Thymus (tissue), 11 donors: ENCODE results near the gene GPANK1. TPM values are rescaled to one million over a fixed set of nuclear protein-coding genes. Genes with fewer than 3 reads are reported as not detected.

Experiments used
- DNase-seq, 9 donors: peaks; one replicate each; pipeline ENCODE4 v3.0.0-alpha.2; 2013; ENCODE audit warnings: low spot score in 9 of 9, low read depth in 6 of 9, missing footprints in 1 of 9
- H3K27ac ChIP-seq, 2 donors: one replicate each; pipeline ENCODE4 v1.5.1; 2013; ENCODE audit warnings: control low read depth in 1 of 2, low read depth in 1 of 2, low read length in 1 of 2, mild to moderate bottlenecking in 1 of 2, moderate library complexity in 1 of 2
- H3K27me3 ChIP-seq, 2 donors: one replicate each; pipeline ENCODE4 v1.5.1; 2013; ENCODE audit warnings: low read length in 1 of 2; ENCODE audit not compliant: control insufficient read depth in 2 of 2, insufficient read depth in 1 of 2
- H3K36me3 ChIP-seq, 2 donors: one replicate each; pipeline ENCODE4 v1.5.1; 2013; ENCODE audit warnings: low read length in 1 of 2, mild to moderate bottlenecking in 1 of 2, moderate library complexity in 1 of 2; ENCODE audit not compliant: control insufficient read depth in 2 of 2, insufficient read depth in 2 of 2
- H3K4me1 ChIP-seq, 2 donors: one replicate each; pipeline ENCODE4 v1.5.1; 2013; ENCODE audit warnings: low read length in 2 of 2; ENCODE audit not compliant: control insufficient read depth in 2 of 2, insufficient read depth in 2 of 2
- H3K4me3 ChIP-seq, 2 donors: one replicate each; pipeline ENCODE4 v1.5.1; 2013; ENCODE audit warnings: low read length in 2 of 2, control low read depth in 1 of 2, mild to moderate bottlenecking in 1 of 2
- H3K9me3 ChIP-seq, 2 donors: one replicate each; pipeline ENCODE4 v1.5.1; 2013; ENCODE audit warnings: low read length in 1 of 2, mild to moderate bottlenecking in 1 of 2; ENCODE audit not compliant: control insufficient read depth in 2 of 2, insufficient read depth in 1 of 2
- WGBS: extraction: QIAGEN DNeasy Blood & Tissue Kit; methylation state at CpG from one replicate; pipeline ENCODE4 v1.1.7; 2013; 5-methylcytosine and 5-hydroxymethylcytosine counted together
- polyA plus RNA-seq: library from polyadenylated mRNA; stranded (reverse); fragments of 200-250 nt; gene quantifications from one replicate; pipeline ENCODE4 v1.2.3, GENCODE V29; 2013
- total RNA-seq: library from RNA; stranded (reverse); fragments of 120-200 nt; gene quantifications from one replicate; pipeline ENCODE4 v1.2.4, GENCODE V29; 2013
- donor health status: healthy.

The GPANK1 gene
- total and polyA plus RNA-seq, 2 donors = 13.8 to 25.2 TPM

DNA sequence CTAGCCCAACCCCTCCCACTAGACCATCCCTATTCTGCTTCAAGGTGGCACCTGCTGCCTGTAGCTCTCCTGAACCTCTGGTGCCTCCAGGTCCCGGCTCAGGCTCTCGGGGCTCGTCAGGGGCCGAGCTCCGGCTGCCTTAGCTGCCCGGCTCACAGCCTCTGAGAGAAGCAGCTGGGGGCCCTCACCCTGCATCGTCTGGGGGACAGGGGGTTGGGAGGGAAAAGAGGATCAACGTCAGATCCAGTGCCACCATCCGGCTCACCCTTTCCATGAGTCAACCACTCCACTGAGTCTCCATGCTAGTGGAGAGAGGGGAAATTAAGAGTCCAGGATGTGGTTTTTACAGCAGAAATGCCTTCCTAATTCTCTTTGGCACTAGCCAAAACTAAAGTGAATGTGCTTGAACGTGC lies 25.3 kb downstream of the GPANK1 start:
- H3K27ac ChIP-seq = no peak overlapping the region
- WGBS = 95% methylated on average over 10 of the region's 10 CpGs

DNA sequence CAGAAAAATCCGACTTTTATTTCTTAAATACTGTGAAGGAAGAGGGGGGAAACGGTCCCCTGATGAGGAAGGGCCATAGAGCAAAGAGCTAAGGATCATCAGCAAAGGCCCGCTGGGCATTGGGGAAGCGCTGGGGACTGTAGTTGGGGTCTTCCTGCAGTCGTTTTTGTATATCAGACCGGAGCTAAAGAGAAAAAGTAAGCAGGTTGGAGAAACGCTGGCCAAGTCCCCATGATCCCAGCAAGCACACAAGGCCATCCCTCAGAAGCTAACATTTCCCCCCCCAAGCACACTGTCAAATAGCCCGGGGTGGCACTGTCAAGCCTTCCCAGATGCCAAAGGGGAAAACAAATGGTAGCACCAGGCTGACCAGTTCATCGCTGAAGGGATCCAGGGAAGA lies 25.8 kb downstream of the GPANK1 start:
- H3K27me3 ChIP-seq = no peaks in the 10 kb centered on the region
- no peaks in the 10 kb centered on the region for H3K9me3 ChIP-seq
- peaks cover 93 to 94% of the 10 kb centered on the region in 2 donors for H3K36me3 ChIP-seq
- DNase-seq = no peak
- H3K4me3 ChIP-seq = no peak overlapping the region
- H3K27ac ChIP-seq = no peak overlapping the region
- 97% methylated on average over 9 of the region's 9 CpGs for WGBS
- H3K4me1 ChIP-seq = no peaks in the 10 kb centered on the region

More for the DNA sequence above, 25.3 kb downstream of the GPANK1 start:
- Histone ChIP-seq H3K27me3 (no peaks in the 10 kb centered on the region), H3K4me3 (no peak overlapping the region), H3K36me3 (peaks cover 93 to 94% of the 10 kb centered on the region in 2 donors), H3K9me3 (no peaks in the 10 kb centered on the region), H3K4me1 (no peaks in the 10 kb centered on the region)
- no peak for DNase-seq

DNA sequence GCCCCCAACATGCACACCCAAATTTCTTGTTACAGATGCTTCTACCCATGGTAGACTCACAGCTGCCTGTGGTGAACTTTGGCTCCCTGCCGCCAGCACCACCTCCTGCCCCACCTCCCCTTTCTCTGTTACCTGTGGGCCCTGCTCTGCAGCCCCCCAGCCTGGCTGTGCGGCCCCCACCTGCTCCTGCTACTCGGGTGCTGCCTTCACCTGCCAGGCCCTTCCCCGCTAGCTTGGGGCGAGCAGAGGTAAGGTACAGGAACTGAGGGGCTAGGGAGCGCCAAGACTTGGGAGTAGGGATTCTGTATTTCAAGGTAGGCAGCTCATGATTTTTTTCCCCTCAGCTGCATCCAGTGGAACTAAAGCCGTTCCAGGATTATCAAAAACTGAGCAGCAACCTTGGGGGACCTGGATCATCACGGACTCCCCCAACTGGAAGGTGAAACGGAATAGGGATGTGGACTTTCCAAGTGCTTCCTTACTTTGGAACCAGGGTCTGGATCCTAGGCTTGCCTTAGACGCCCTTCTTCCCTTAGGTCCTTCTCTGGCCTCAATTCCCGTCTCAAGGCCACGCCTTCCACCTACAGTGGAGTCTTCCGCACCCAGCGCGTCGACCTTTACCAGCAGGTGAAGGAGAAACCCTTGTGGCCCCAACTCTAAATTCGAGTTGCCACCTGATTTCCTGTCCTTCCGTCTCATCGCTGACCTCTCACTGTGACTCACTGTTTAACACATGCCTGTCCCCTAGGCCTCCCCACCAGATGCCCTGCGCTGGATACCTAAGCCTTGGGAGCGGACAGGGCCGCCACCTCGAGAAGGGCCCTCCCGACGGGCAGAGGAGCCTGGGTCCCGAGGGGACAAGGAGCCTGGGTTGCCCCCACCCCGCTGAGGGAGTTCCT lies 27.9 kb downstream of the GPANK1 start:
- H3K27me3 ChIP-seq = no peaks in the 10 kb centered on the region
- 95% methylated on average over 27 of the region's 27 CpGs for WGBS
- H3K4me1 ChIP-seq = no peaks in the 10 kb centered on the region
- no peak overlapping the region for H3K27ac ChIP-seq
- peaks cover 94 to 96% of the 10 kb centered on the region in 2 donors for H3K36me3 ChIP-seq
- DNase-seq = no peak
- H3K9me3 ChIP-seq = no peaks in the 10 kb centered on the region
- H3K4me3 ChIP-seq = no peak overlapping the region

DNA sequence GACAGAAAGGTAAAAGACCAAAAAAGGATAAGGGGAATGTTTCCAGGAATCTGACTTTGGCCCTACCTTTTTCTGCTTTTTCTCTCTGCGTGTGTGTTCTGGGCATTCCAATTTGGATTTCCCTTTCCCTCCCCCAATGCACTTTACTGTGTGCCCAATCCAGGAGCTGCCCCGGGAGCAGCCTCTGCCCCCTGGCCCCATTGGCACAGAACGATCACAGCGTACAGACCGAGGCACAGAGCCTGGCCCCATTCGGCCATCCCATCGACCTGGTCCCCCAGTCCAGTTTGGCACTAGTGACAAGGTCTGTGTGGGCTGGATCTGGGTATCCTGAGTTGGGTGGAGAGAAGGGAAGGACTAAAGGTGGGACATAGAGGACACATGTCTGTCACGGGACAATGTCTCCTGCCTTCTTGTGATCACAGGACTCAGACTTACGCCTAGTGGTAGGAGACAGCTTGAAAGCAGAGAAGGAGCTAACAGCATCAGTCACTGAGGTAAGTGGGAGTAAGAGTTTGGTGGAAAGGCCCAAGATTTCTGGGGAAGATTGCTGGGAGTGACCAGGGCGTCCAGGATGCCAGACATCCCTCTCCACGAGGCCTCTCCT lies 29.7 kb downstream of the GPANK1 start:
- 98% methylated on average over 11 of the region's 11 CpGs for WGBS
- Histone ChIP-seq H3K27ac (no peak overlapping the region), H3K9me3 (no peaks in the 10 kb centered on the region), H3K4me1 (no peaks in the 10 kb centered on the region), H3K36me3 (peaks cover 94 to 96% of the 10 kb centered on the region in 2 donors), H3K27me3 (no peaks in the 10 kb centered on the region), H3K4me3 (no peak overlapping the region)
- no peak for DNase-seq

DNA sequence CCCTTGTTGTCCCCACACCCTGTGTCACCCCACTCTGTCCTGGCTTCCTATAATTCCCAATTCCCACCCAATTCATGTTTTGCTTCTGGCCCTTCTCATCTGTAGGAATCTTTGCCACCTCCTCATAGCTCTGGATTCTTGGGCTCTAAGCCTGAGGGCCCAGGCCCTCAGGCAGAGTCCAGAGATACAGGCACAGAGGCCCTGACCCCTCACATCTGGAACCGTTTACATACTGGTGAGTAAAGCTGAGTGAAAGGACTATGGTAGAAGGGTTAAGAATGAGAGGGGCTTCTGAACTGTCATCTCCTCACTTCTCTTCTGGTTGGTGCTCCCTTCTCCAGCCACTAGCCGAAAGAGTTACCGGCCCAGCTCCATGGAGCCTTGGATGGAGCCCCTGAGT lies 30.7 kb downstream of the GPANK1 start:
- H3K27me3 ChIP-seq = no peaks in the 10 kb centered on the region
- no peak overlapping the region for H3K4me3 ChIP-seq
- peaks cover 94 to 96% of the 10 kb centered on the region in 2 donors for H3K36me3 ChIP-seq
- no peak for DNase-seq
- no peaks in the 10 kb centered on the region for H3K9me3 ChIP-seq
- no peak overlapping the region for H3K27ac ChIP-seq
- 99% methylated on average over 3 of the region's 3 CpGs for WGBS
- no peaks in the 10 kb centered on the region for H3K4me1 ChIP-seq

DNA sequence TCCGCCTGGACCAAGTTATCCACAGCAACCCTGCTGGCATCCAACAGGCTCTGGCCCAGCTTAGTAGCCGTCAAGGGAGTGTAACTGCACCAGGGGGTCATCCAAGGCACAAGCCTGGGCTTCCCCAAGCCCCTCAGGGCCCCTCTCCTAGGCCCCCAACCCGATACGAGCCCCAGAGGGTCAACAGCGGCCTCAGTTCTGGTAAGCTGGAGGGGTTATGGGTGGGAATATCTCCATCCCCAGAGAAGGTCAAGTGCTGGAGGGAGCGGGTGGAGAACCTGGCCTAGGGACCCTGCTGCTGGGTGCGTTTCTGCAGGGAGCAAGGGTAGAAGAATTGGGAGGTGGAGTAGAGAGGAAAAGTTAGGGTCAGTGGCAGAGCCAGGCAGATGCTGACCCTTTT lies 31.4 kb downstream of the GPANK1 start:
- Histone ChIP-seq H3K4me1 (no peaks in the 10 kb centered on the region), H3K27ac (no peak overlapping the region), H3K36me3 (peaks cover 95 to 98% of the 10 kb centered on the region in 2 donors), H3K4me3 (no peak overlapping the region), H3K9me3 (no peaks in the 10 kb centered on the region), H3K27me3 (no peaks in the 10 kb centered on the region)
- 98% methylated on average over 7 of the region's 7 CpGs for WGBS
- no peak for DNase-seq

DNA sequence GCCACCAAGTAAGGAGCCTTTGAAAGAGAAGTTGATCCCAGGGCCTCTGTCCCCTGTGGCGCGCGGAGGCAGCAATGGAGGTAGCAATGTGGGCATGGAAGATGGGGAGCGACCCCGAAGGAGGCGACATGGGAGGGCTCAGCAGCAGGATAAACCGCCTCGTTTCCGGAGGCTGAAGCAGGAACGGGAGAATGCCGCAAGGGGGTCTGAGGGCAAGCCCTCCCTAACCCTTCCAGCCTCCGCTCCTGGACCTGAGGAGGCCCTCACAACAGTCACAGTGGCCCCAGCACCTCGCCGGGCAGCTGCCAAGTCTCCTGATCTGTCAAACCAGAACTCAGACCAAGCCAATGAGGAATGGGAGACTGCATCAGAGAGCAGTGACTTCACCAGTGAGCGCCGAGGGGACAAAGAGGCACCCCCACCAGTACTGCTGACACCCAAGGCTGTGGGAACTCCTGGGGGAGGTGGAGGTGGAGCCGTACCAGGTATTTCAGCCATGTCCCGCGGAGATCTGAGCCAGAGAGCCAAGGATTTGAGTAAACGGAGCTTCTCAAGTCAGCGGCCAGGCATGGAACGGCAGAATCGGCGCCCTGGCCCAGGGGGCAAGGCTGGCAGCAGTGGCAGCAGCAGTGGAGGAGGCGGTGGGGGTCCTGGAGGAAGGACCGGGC lies 32.4 kb downstream of the GPANK1 start:
- H3K27ac ChIP-seq = no peak overlapping the region

DNA sequence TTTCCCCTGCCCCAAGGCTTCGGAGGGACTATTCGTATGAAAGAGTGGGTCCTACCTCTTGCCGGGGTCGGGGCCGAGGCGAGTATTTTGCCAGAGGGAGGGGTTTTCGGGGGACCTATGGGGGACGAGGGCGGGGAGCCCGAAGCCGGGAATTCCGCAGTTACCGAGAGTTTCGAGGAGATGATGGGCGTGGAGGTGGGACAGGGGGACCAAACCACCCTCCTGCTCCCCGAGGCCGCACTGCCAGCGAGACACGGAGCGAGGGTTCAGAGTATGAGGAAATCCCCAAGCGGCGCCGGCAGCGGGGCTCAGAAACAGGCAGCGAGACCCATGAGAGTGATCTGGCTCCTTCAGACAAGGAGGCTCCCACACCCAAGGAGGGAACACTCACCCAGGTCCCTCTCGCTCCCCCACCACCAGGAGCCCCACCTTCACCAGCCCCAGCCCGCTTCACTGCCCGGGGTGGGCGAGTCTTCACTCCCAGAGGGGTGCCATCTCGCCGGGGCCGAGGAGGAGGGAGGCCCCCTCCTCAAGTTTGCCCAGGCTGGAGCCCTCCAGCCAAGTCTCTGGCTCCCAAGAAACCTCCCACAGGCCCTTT lies 33.0 kb downstream of the GPANK1 start:
- H3K27me3 ChIP-seq = no peaks in the 10 kb centered on the region
- H3K36me3 ChIP-seq = peaks cover 100% of the 10 kb centered on the region in 2 donors
- no peak for DNase-seq
- 97% methylated on average over 32 of the region's 32 CpGs for WGBS
- no peaks in the 10 kb centered on the region for H3K4me1 ChIP-seq
- H3K4me3 ChIP-seq = no peak overlapping the region
- H3K27ac ChIP-seq = no peak overlapping the region
- H3K9me3 ChIP-seq = no peaks in the 10 kb centered on the region

More for the DNA sequence above, 32.4 kb downstream of the GPANK1 start:
- Histone ChIP-seq H3K4me1 (no peaks in the 10 kb centered on the region), H3K4me3 (no peak overlapping the region), H3K27me3 (no peaks in the 10 kb centered on the region), H3K36me3 (peaks cover 100% of the 10 kb centered on the region in 2 donors), H3K9me3 (no peaks in the 10 kb centered on the region)
- WGBS = 97% methylated on average over 26 of the region's 26 CpGs
- DNase-seq = no peak
